GM18520 (cell line): ENCODE data around the gene ROBO4.

Experiments
- ATAC-seq: cut with Tn5 transposase; IDR thresholded peaks from one replicate; pipeline ENCODE4 v1.9.1; 2021; ENCODE audit not compliant: unreplicated experiment

The ROBO4 gene

DNA sequence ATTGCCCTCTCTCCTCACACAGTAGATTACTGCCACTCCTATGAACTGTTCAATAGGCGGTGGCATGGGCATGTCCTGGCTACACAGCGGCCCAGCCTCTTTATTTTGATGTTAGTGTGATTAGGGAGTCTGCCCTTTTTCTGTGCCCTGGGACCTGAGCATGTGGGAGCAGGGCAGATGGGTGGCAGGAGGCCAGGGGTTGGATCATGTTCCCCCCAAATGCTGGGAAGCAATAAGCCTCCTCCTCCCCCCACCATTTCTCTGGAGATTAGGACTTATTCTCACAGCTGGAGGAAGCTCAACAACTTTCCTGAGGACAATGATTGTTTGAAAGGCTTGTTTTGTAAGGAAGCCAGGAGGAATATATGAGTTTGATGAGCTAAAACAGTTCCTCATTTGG, 22.2 kb upstream of the ROBO4 start:
- no peak for ATAC-seq

- ATAC-seq, result no peak
Measured at GRCh38 chr11:124918950-124919349, 21.3 kb upstream of the ROBO4 start, which contains the start of gene HEPN1. Gene HEPN1 (plus strand): TSS chr11:124919250.

DNA sequence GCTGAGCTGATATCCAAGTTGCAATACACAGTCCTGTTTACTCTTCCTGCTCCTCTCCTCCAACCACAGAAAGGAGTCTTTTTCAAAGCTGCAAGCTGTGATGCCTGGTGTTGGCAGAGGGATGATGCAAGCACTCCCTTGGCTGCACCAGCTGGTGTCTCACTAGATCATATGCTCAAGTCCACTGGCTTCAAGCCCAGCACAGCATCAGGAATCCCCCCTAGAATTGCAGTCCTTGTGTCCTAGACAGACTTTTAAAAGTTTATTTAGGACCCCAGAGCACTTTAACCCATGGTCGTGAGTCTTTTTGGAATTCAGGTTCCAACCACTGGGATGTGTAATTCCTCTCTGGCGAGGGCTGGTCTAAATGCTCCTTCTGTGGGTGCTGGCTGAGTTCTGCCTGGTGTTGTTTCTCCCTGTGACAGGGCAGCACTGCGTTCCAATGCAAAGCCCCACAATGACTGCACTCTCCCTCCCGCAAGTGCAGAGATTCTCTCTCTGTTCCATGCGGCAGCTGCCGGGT, 19.5 kb upstream of the ROBO4 start:
- no peak for ATAC-seq

DNA sequence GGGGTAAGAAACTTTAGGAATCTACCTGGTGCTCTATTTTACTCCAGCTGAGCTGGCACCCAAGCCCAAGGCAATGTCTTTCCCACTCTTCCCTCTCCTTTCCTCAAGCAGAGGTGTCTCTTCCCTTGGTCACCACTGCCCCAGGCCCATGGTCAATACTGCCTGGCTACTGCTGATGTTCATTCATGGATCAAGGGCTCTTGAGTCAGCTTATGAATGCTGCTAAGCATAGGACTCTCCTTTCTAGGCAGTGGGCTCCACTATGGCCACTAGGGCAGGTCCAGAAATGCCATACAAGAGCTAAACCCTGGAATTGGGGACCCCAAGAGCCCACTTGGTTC, 18.7 kb upstream of the ROBO4 start:
- no peak for ATAC-seq

GRCh38 chr11:124915541-124916369, 18.1 kb upstream of the ROBO4 start:
- no peak for ATAC-seq

- no peak for ATAC-seq
Measured at GRCh38 chr11:124902616-124903015, 5.0 kb upstream of the ROBO4 start.

- ATAC-seq, result no peak
Measured at GRCh38 chr11:124900464-124900863, 2.8 kb upstream of the ROBO4 start.

DNA sequence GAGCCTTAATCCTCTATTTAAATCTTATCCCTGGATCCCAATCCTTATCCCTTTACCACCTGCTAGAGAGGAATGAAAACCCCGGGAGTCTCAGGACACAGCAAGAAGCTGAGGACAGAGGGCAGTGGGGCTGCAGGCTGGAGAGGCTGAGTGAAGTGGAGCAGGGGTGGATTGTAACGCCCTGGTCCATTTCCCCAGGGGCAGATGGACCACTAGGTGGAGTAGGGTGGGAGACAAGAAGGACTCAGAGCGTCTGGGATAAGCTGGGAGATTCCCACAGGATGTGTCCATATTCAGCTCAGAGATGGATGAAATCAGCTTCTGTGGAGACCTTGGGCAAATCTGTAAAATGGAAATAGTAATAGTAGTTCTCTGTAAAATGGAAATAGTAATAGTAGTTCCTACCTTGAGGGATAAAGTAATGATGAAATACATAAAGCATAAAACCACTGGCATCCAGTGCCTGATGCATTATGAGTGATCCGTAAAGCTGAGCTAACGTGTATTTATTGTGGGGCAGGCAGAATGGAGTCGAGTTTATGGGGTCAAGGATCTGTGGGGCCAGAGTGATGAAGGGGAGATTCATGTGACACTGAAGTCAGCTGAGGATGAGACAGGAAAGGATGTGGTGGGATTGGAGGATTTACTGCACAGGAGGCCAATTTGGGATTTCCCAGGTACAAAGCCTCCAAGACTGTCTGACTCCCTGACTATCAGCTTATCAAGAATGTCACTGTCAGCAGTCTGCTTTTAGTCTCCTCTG, 1.9 kb upstream of the ROBO4 start:
- ATAC-seq, result no peak

- ATAC-seq, result no peak
Measured at GRCh38 chr11:124898711-124899110, 1.0 kb upstream of the ROBO4 start.

DNA sequence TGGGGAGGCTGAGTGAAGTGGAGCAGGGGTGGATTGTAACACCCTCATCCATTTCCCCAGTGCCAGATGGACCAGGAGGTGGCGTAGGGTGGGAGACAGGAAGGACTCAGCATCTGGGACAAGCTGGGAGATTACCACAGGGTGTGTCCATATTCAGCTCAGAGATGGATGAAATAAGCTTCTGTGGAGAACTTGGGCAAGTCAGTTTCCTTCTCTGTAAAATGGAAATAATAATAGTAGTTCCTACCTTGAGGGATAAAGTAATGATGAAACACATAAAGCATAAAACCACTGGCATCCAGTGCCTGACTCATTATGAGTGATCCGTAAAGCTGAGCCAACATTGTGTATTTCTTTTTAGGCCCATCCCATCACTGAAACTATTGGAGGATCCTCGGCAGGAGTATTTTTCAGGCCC, 607 bp upstream of the ROBO4 start:
- ATAC-seq, result no peak

DNA sequence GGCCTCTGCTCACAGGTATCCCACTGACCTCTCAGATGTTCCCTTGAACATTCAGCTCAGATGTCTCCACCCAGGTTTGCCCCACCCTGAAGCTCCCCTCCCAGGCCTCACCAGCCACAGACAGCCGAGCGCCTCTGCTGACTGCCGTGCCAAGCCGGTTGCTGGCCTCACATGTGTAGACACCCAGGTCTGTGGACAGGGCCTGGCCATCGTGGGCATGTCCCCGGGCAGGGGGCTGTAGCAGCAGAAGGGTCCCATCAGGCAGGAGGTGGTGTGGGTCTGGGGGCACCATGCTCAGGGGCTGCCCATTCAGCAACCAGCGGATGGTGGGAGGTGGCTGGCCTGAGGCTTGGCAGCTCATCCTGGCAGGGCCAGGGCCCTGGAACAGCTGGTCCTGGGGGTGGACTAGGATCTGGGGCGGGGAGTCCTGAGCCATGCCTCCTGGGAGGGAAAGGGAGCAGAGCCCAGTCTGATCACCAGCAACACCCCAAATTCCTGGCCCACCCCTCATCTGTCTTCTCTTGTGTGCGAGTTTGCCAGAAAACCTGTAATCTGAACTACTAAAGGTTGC, 759 bp downstream of the ROBO4 start:
- ATAC-seq, result no peak

DNA sequence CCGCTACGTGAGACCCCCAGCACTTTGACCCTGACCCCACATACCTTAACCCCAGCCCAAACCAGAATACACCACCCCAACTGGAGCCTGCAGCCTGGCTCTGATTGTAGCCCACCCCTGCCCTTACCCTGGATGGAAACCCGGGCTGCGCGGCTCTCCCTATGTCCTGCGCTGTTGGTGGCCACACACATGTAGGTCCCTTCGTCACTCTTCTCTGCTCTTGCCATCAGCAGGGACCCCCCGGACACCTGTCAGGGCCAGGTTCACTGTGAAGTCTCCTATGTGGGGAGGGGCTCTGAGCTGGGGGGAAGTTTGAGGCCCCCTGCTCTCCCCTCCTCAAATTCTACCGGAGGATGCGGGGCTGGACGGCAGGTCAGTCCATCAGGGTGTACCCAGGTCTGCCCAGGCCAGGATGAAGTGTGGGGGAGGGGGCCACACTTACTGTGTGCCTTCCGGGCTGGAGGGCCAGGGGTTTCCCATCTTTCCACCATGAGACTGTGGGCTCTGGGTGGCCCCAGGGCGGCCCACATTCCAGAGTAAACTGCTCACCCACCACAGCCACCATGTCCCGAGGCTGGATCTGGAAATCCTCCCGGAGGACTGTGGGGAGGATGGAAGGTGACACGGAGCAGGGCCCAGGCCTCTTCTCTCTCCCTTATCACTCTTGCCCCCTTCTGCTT, 1.5 kb downstream of the ROBO4 start:
- no peak for ATAC-seq

GRCh38 chr11:124895471-124895971, 2.1 kb downstream of the ROBO4 start:
- ATAC-seq, result no peak

DNA sequence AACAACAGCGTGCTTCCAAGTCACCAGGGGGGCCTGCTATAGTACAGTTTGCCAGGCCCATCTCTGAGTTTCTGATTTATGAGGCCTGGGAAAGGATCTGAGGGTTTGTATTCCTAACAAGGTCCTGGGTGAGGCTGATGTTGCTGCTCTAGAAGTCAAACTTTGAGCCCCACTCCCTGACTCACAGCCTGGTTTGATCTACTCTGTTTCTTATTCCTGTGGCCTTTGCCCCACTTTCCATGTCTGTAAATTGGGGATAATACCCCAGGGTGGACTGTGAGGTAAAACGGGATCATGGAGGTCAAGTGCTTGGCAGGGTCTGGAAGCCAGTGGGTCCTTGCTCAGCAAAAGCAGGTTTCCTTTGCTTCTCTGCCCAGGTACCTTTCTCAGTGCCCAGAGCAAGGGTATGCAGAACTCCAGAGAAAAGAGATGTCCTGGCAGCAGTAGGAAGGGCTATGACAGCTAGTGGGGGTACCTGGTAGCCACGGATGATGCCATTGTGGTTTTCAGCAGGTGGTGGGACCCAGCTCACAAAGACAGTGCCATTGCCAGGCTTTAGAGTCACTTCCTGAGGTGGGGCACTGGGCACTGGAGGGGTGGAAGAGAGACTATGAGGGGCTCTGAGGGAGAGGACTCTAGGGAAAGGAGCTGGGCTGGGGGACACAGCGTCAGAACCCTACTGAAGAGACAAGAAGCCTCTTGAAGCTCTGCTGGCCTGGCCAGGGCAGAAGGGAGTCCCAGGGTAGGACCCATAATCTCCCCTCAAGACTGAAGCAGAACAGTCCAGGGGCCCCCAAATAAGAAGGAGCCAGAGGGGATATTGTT, 2.8 kb downstream of the ROBO4 start:
- ATAC-seq, result no peak

GRCh38 chr11:124893781-124894401, 3.8 kb downstream of the ROBO4 start:
- ATAC-seq, result no peak

DNA sequence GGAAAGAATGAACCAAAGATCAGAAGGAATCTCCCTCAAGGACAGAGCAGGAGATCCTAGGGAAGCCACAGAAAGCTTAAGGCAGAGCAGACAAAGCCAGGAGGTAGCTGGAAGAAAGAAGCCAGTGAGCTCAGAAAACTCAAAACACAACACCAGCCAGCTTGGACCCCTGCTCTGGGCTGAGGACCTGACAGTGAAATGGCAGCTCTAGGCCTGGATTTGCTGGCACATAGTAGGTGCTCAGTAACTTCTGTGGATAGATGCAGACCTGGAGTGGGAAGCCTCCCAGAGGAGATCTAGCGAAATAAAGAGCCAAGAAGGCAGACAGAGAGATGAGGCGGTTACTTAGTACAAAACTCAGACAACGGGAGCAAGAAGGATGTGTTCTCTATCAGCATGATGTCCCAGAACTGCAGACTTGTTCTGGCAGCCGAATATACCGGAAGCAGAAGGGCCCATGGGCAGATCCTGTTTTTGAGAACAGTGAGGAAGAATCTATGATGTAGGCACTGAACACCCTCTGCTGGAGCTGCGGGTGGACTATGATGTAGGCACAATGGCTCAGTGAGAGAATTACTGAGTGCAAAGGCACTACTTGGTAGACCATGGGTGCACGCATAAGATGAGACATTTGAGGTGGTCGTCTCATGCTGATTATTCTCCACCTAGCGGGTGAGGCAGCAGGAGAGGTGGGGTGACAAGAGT, 4.8 kb downstream of the ROBO4 start:
- ATAC-seq, result no peak

DNA sequence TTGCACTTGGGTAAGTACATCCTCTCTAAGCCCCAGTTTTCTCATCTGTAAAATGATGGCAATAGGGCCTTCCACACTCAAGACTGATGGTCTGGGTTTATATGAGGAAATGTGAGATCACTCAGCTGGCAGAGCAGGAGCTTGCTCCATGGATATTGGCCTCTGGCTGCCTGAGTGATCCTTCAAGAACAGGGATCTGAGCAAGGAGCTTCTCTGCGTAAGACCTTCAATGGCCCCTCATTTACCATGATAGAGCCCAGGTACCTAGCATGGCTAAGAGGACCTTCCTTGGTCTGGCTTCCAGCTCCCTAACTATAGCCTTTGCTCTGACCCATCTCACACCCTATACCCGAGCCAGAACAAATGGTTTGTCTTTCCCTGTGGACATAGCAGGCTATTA, 5.5 kb downstream of the ROBO4 start:
- ATAC-seq, result no peak

DNA sequence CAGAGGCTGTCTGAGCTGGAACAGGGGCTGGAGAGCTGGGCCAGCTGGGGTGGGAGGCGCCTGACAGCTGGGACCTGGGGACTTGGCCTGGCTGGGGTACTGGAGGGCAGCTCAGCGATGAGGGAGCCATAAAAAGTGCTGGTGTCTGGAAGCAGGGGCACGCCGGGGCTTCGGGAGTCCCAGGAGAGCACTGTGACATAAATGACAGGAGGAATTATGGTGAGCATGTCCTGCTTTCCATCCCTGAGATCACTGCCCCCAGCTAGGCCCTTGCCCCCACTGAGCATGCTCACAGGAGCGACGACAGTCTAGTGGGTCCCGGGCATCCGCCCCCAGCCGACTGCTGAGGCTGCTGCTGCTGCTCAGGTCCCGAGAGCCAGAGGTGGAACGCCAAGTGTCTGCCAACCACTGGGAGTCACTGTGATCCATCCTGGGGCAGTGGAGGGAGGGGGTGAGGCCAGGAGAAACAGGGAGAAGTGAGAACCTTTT, 6.2 kb downstream of the ROBO4 start:
- no peak for ATAC-seq
